ENCODE measurements around the gene LEAP2.

DNA sequence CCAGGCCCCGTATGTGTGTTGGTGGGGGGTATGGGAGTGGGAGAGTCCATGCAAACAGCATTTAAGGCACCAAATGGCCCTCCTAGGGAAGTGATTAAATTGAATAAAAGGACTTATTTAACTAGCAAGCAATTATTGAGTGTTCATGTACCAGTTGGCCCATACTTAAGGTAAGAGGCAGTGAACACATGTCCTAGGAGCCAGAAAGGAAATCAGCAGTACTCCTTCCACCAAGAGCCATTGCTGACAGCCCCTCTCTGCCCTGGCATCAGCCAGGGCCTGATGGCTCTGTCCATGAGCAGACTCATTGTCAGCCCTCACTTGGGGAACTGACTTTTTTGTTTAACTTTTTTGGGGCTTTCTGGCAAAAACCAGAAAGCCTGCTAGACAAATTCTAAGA is 32.6 kb upstream of the LEAP2 start:
- TF ChIP-seq EP300 (IDR thresholded peaks at IDR 0.05): no peak
- TF ChIP-seq RFX5 (IDR thresholded peaks at IDR 0.05): no peak
- TF ChIP-seq ZC3H11A (IDR thresholded peaks at IDR 0.05): no peak
- no peak for TF ChIP-seq KDM1A (IDR thresholded peaks at IDR 0.05; ENCODE audit: low read depth)
- no peak for TF ChIP-seq BHLHE40 (IDR thresholded peaks at IDR 0.05; ENCODE audit: low read depth, low read length)
- TF ChIP-seq, protein P1, sequence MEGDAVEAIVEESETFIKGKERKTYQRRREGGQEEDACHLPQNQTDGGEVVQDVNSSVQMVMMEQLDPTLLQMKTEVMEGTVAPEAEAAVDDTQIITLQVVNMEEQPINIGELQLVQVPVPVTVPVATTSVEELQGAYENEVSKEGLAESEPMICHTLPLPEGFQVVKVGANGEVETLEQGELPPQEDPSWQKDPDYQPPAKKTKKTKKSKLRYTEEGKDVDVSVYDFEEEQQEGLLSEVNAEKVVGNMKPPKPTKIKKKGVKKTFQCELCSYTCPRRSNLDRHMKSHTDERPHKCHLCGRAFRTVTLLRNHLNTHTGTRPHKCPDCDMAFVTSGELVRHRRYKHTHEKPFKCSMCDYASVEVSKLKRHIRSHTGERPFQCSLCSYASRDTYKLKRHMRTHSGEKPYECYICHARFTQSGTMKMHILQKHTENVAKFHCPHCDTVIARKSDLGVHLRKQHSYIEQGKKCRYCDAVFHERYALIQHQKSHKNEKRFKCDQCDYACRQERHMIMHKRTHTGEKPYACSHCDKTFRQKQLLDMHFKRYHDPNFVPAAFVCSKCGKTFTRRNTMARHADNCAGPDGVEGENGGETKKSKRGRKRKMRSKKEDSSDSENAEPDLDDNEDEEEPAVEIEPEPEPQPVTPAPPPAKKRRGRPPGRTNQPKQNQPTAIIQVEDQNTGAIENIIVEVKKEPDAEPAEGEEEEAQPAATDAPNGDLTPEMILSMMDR (IDR thresholded peaks at IDR 0.05): no peak
- no peak for TF ChIP-seq CHD2 (IDR thresholded peaks at IDR 0.05; ENCODE audit: low read length, partially characterized antibody)
- no peak for TF ChIP-seq RAD21 (conservative IDR thresholded peaks at IDR 0.05 in 1 of 2, IDR thresholded peaks at IDR 0.05 in 1 of 2)
- TF ChIP-seq MAZ (IDR thresholded peaks at IDR 0.05; ENCODE audit: borderline replicate concordance, low read depth, low read length): no peak
- no peak for TF ChIP-seq CBX2 (IDR thresholded peaks at IDR 0.05; ENCODE audit: borderline replicate concordance, low read depth)
- no peak for TF ChIP-seq HOXB13 (CRISPR knock-in tag; IDR thresholded peaks at IDR 0.05; ENCODE audit: low read depth)
- no peak for TF ChIP-seq FOXS1 (CRISPR knock-in tag; IDR thresholded peaks at IDR 0.05)
- TF ChIP-seq POLR2A (IDR thresholded peaks at IDR 0.05; ENCODE audit: low read length): no peak
